HepG2 (cell line): Measurements from ENCODE around the gene THRB. TPM values are rescaled to one million over a fixed set of nuclear protein-coding genes. Genes with fewer than 3 reads are reported as not detected.

Source experiments
- ATAC-seq: fragments of 200-7000 bp; cut with Tn5 transposase; 3 replicates; pipeline ENCODE4 v1.9.1; 2020; ENCODE audit warnings: mild to moderate bottlenecking, moderate library complexity
- BruUV-seq: library from RNA; stranded (reverse); fragments of 400-500 nt; replicated peaks from 2 replicates; lab custom pipeline; 2021; lab: Mats Ljungman, UMichigan
- CTCF ChIA-PET: fragments of 300-600 bp; formaldehyde crosslinking; extraction: SDS; loops from one replicate; lab custom pipeline; 2021; ENCODE audit warnings: low total read pairs, inconsistent platforms, low intra/inter-chr PET ratio; lab: Yijun Ruan, JAX
- POLR2A ChIA-PET: fragments of 350-600 bp; sonication (Branson Sonifier 250); formaldehyde crosslinking; loops from one replicate; lab custom pipeline; 2020; ENCODE audit warnings: antibody characterized with exemption, inconsistent platforms; lab: Yijun Ruan, JAX
- DNase-seq: peaks from one replicate; pipeline ENCODE4 v3.0.0-alpha.2; 2015; ENCODE audit warnings: low spot score
- FAIRE-seq: peaks from 3 replicates; lab custom pipeline; 2011; peaks lifted over from hg19 to GRCh38; lab: Jason Lieb, UNC
- H2AFZ ChIP-seq: one replicate; pipeline ENCODE4 v1.6.1; 2011; ENCODE audit warnings: low read length, inconsistent platforms
- H3K27ac ChIP-seq: fragments of 300-600 bp; 3 replicates; pipeline ENCODE4 v1.8.0; 2011; ENCODE audit warnings: mixed run types, mild to moderate bottlenecking, mixed read lengths, low read length, inconsistent platforms; ENCODE audit not compliant: insufficient read depth; ENCODE audit errors: extremely low read length
- H3K27me3 ChIP-seq, 2 experiments: fragments of 200-600 bp in 1 of 2; 2 replicates in 1 of 2; 3 replicates in 1 of 2; pipeline versions ENCODE4 v1.6.0 to v1.8.0; 2011; ENCODE audit warnings: low read length in 2 of 2, mild to moderate bottlenecking in 2 of 2, moderate library complexity in 2 of 2, inconsistent platforms in 1 of 2; ENCODE audit not compliant: insufficient read depth in 2 of 2, control insufficient read depth in 1 of 2
- H3K36me3 ChIP-seq, 2 experiments: fragments of 200-600 bp in 1 of 2; replicated peaks in 1 of 2; 2 replicates in 1 of 2; 3 replicates in 1 of 2; pipeline versions ENCODE4 v1.5.1 to v1.8.0; 2011; ENCODE audit warnings: low read length in 2 of 2, inconsistent platforms in 1 of 2; ENCODE audit not compliant: insufficient read depth in 2 of 2, control insufficient read depth in 1 of 2
- H3K4me1 ChIP-seq: 2 replicates; pipeline ENCODE4 v1.5.1; 2012; ENCODE audit warnings: low read length, inconsistent platforms; ENCODE audit not compliant: insufficient read depth
- H3K4me2 ChIP-seq: 2 replicates; pipeline ENCODE4 v1.6.0; 2011; ENCODE audit warnings: low read depth, low read length, inconsistent platforms
- H3K4me3 ChIP-seq, 3 experiments: fragments of 200-600 bp in 1 of 3; sonication (generic), shearing (Covaris generic) in 1 of 3; replicated peaks in 1 of 3; 2 replicates each; pipeline ENCODE4 v1.5.1; 2011 to 2016; ENCODE audit warnings: low read length in 3 of 3, inconsistent platforms in 2 of 3, low read depth in 2 of 3, mild to moderate bottlenecking in 2 of 3, control low read depth in 1 of 3, mixed read lengths in 1 of 3; ENCODE audit not compliant: insufficient read depth in 1 of 3
- H3K79me2 ChIP-seq: one replicate; pipeline ENCODE4 v1.6.1; 2011; ENCODE audit warnings: low read length, inconsistent platforms; ENCODE audit not compliant: insufficient read depth
- H3K9ac ChIP-seq: 2 replicates; pipeline ENCODE4 v1.6.0; 2011; ENCODE audit warnings: mild to moderate bottlenecking, low read depth, low read length, inconsistent platforms; ENCODE audit not compliant: insufficient read depth
- H3K9me3 ChIP-seq: 2 replicates; pipeline ENCODE4 v1.5.1; 2012; ENCODE audit warnings: mild to moderate bottlenecking, low read length
- H4K20me1 ChIP-seq: 2 replicates; pipeline ENCODE4 v1.6.0; 2011; ENCODE audit warnings: inconsistent platforms, mild to moderate bottlenecking, low read length, moderate library complexity; ENCODE audit not compliant: insufficient read depth
- DNMT1 ChIP-seq: sonication (generic); formaldehyde crosslinking; IDR thresholded peaks from 2 replicates; pipeline ENCODE4 v1.5.1; 2020; ENCODE audit warnings: mild to moderate bottlenecking, missing genetic modification reagents
- ELF1 ChIP-seq: sonication (generic); formaldehyde crosslinking; IDR thresholded peaks from 2 replicates; pipeline ENCODE4 v1.4.0; 2020; ENCODE audit warnings: missing genetic modification reagents
- FOXJ3 ChIP-seq: sonication (generic); formaldehyde crosslinking; IDR thresholded peaks from 2 replicates; pipeline ENCODE4 v1.4.0; 2020; ENCODE audit warnings: missing genetic modification reagents, mild to moderate bottlenecking, borderline replicate concordance
- HMGA1 ChIP-seq: sonication (generic); formaldehyde crosslinking; conservative IDR thresholded peaks from 2 replicates; pipeline ENCODE4 v1.4.0; 2020; ENCODE audit warnings: missing genetic modification reagents
- REXO4 ChIP-seq: sonication (generic); formaldehyde crosslinking; IDR thresholded peaks from 2 replicates; pipeline ENCODE4 v1.8.0; 2022; ENCODE audit warnings: missing genetic modification reagents, mild to moderate bottlenecking, borderline replicate concordance
- SIN3A ChIP-seq: IDR thresholded peaks from 2 replicates; pipeline ENCODE4 v1.6.1; 2011; ENCODE audit warnings: low read depth, mild to moderate bottlenecking, control low read depth, low read length, borderline replicate concordance
- ZNF138 ChIP-seq: sonication (generic); formaldehyde crosslinking; IDR thresholded peaks from 2 replicates; pipeline ENCODE4 v1.5.0; 2020; ENCODE audit warnings: mild to moderate bottlenecking, low read depth, missing genetic modification reagents
- ZNF260 ChIP-seq: sonication (generic); formaldehyde crosslinking; IDR thresholded peaks from 2 replicates; pipeline ENCODE4 v1.4.0; 2020; ENCODE audit warnings: missing genetic modification reagents, low read depth, mild to moderate bottlenecking, borderline replicate concordance
- ZNF367 ChIP-seq: sonication (generic); formaldehyde crosslinking; IDR thresholded peaks from 2 replicates; pipeline ENCODE4 v1.4.0; 2020; ENCODE audit warnings: missing genetic modification reagents, borderline replicate concordance
- ZNF709 ChIP-seq: sonication (generic); formaldehyde crosslinking; IDR thresholded peaks from 2 replicates; pipeline ENCODE4 v1.5.0; 2020; ENCODE audit warnings: mild to moderate bottlenecking, missing genetic modification reagents
- ZNF782 ChIP-seq: sonication (generic); formaldehyde crosslinking; IDR thresholded peaks from 2 replicates; pipeline ENCODE4 v1.4.0; 2020; ENCODE audit warnings: missing genetic modification reagents, mild to moderate bottlenecking, borderline replicate concordance
- WGBS: methylation state at CpG from one replicate; pipeline ENCODE4 v1.1.6; 2017; ENCODE audit warnings: low lambda C conversion rate; 5-methylcytosine and 5-hydroxymethylcytosine counted together
- in situ Hi-C: cut with HindIII; loops from 2 replicates; pipeline ENCODE4 v1.10.0; 2017; ENCODE audit warnings: low pct_unique_long_range_greater_than_20kb; ENCODE audit not compliant: extremely low pct_ligation_motif_present
- intact Hi-C: fragments of 100-400 bp; cut with micrococcal nuclease; formaldehyde crosslinking; loops from one replicate; pipeline ENCODE4 v1.10.0; 2022; ENCODE audit not compliant: unreplicated experiment
- polyA plus RNA-seq, 8 experiments: library from polyadenylated mRNA; depleted of rRNA in 3 of 8; stranded (reverse) in 7 of 8; unstranded in 1 of 8; fragments of >200 nt; fragmentation: Illumina TruSeq in 4 of 8; extraction: Trizol in 4 of 8; gene quantifications; 2 replicates each; pipeline versions ENCODE4 v1.2.1 to v1.2.3, GENCODE V29; 2011 to 2016; ENCODE audit warnings: low read depth in 4 of 8, missing spikeins in 1 of 8, mixed read lengths in 1 of 8; ENCODE audit not compliant: insufficient read depth in 1 of 8
- total RNA-seq, 5 experiments: library from RNA; depleted of rRNA; stranded (reverse); fragments of >200 nt; fragmentation: Illumina TruSeq; extraction: Trizol; gene quantifications; 2 replicates each; pipeline ENCODE4 v1.2.3, GENCODE V29; 2016; ENCODE audit warnings: low read depth in 1 of 5
- TF ChIP-seq, protein P1 (sequence below): sonication (generic); formaldehyde crosslinking; IDR thresholded peaks from 2 replicates; pipeline ENCODE4 v1.4.0; 2020; ENCODE audit warnings: missing genetic modification reagents

Gene THRB
- total and polyA plus RNA-seq, 2 of the 13 experiments (the other 11 are each of a cell fraction or from before 2014, with no cell fraction given): 4.7 to 22.7 TPM

DNA sequence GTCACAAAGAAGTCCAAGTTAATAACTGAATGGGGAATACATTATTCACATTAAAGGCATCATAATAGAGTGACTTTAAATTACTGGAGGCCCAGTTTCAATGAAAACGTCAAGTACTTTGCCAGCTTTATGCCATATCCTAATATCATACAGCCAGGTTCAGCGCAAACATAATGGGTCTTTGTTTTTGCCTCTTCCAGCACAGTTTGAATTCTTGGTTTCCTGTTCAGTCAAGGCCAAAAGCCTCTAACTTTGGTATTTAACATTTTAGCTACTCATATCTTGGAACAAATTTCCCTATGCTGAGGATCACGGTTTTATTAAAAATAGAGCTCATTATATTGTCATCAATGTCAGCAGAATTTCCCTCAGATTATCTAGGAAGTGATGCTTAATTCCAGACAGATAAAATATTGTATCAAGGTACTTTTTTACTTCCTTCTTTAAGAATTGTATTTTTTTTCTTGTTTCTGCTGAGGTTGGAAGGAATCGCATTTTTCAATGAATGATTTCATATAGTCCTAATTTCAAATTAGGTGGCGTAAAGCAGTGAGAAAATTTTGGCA, 269.2 kb downstream of the THRB start:
- in situ Hi-C loops: no loop called here
- DNase-seq (no peak), ATAC-seq (no peak; the same call in 2 of the 3 replicates), FAIRE-seq (no peak)
- Histone ChIP-seq H4K20me1 (no peaks in the 10 kb centered on the region), H3K36me3 (peaks cover 3 to 19% of the 10 kb centered on the region in 2 experiments; a peak in 4 of 5 replicates), H3K27ac (no peak overlapping the region), H3K9me3 (no peaks in the 10 kb centered on the region), H3K79me2 (no peaks in the 10 kb centered on the region), H3K4me3 (no peak overlapping the region), H3K4me1 (peaks cover 9% of the 10 kb centered on the region; the same call in 1 of the 2 replicates), H3K9ac (no peak overlapping the region), H2AFZ (no peak overlapping the region), H3K27me3 (no peaks in the 10 kb centered on the region), H3K4me2 (no peak overlapping the region)
- no peak for TF ChIP-seq SIN3A
- intact Hi-C loops: no loop called here
- 75% methylated on average over 5 of the region's 5 CpGs for WGBS
- ChIA-PET CTCF (no interaction called here), POLR2A (no interaction called here)
- BruUV-seq: no TSS peak

- POLR2A ChIA-PET: no interaction called here
- Histone ChIP-seq H3K79me2 (no peaks in the 10 kb centered on the region), H3K27me3 (no peaks in the 10 kb centered on the region), H2AFZ (no peak overlapping the region), H3K36me3 (peaks cover 3 to 19% of the 10 kb centered on the region in 2 experiments; a peak in 4 of 5 replicates), H3K9ac (no peak overlapping the region), H3K9me3 (no peaks in the 10 kb centered on the region), H3K4me2 (no peak overlapping the region), H3K4me3 (no peak overlapping the region), H4K20me1 (no peaks in the 10 kb centered on the region), H3K27ac (no peak overlapping the region), H3K4me1 (peaks cover 9% of the 10 kb centered on the region; the same call in 1 of the 2 replicates)
- in situ Hi-C loops (no loop called here), intact Hi-C loops (no loop called here)
- ATAC-seq (no peak), DNase-seq (no peak), FAIRE-seq (no peak)
- 95% methylated on average over 4 of the region's 4 CpGs for WGBS
- CTCF ChIA-PET: no interaction called here
- TF ChIP-seq REXO4 (CRISPR knock-in tag) (no peak), DNMT1 (CRISPR knock-in tag) (no peak), ZNF260 (CRISPR knock-in tag) (no peak), FOXJ3 (CRISPR knock-in tag) (no peak), ZNF138 (CRISPR knock-in tag) (no peak), ELF1 (CRISPR knock-in tag) (no peak), ZNF367 (CRISPR knock-in tag) (no peak), ZNF709 (no peak), ZNF782 (CRISPR knock-in tag) (no peak), HMGA1 (CRISPR knock-in tag) (no peak)
- TF ChIP-seq, protein P1, sequence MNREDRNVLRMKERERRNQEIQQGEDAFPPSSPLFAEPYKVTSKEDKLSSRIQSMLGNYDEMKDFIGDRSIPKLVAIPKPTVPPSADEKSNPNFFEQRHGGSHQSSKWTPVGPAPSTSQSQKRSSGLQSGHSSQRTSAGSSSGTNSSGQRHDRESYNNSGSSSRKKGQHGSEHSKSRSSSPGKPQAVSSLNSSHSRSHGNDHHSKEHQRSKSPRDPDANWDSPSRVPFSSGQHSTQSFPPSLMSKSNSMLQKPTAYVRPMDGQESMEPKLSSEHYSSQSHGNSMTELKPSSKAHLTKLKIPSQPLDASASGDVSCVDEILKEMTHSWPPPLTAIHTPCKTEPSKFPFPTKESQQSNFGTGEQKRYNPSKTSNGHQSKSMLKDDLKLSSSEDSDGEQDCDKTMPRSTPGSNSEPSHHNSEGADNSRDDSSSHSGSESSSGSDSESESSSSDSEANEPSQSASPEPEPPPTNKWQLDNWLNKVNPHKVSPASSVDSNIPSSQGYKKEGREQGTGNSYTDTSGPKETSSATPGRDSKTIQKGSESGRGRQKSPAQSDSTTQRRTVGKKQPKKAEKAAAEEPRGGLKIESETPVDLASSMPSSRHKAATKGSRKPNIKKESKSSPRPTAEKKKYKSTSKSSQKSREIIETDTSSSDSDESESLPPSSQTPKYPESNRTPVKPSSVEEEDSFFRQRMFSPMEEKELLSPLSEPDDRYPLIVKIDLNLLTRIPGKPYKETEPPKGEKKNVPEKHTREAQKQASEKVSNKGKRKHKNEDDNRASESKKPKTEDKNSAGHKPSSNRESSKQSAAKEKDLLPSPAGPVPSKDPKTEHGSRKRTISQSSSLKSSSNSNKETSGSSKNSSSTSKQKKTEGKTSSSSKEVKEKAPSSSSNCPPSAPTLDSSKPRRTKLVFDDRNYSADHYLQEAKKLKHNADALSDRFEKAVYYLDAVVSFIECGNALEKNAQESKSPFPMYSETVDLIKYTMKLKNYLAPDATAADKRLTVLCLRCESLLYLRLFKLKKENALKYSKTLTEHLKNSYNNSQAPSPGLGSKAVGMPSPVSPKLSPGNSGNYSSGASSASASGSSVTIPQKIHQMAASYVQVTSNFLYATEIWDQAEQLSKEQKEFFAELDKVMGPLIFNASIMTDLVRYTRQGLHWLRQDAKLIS (CRISPR knock-in tag): no peak
- BruUV-seq: no TSS peak
These were observed 269.8 kb downstream of the THRB start for GRCh38 chr3:24224666-24225384.
